ENCODE results near the gene SLC34A3. TPM values are rescaled to one million over a fixed set of nuclear protein-coding genes. Genes with fewer than 3 reads are reported as not detected.

The SLC34A3 gene
- total RNA-seq, 2 donors from 2014 or later, result 0.54 TPM; not detected in 1

- H3K9me3 ChIP-seq, result no peaks in the 10 kb centered on the region
- H3K27ac ChIP-seq, result no peak overlapping the region
- ATAC-seq (ENCODE audit: insufficient number of reproducible peaks, low FRiP score, low read depth), result no peak
- TF ChIP-seq CTCF (IDR thresholded peaks at IDR 0.05), result no peak
- peaks cover 12 to 29% of the 10 kb centered on the region in 2 donors for H3K4me1 ChIP-seq (ENCODE audit: control insufficient read depth in 1 of 2, low read depth in 2 of 2)
- no peak overlapping the region for H3K4me3 ChIP-seq
- no peak for DNase-seq (ENCODE audit: low spot score)
- peaks cover 38% of the 10 kb centered on the region for H3K36me3 ChIP-seq
- H3K27me3 ChIP-seq (replicated peaks; ENCODE audit: insufficient read depth), result no peaks in the 10 kb centered on the region
These were observed 34.9 kb downstream of the SLC34A3 start for GRCh38 chr9:137265496-137266161.

GRCh38 chr9:137266162-137266527 lies 35.4 kb downstream of the SLC34A3 start:
- DNase-seq (ENCODE audit: low spot score), result no peak
- no peak for TF ChIP-seq CTCF (IDR thresholded peaks at IDR 0.05)
- Histone ChIP-seq H3K27ac (no peak overlapping the region), H3K36me3 (peaks cover 41% of the 10 kb centered on the region), H3K4me3 (no peak overlapping the region), H3K4me1 (ENCODE audit: control insufficient read depth in 1 of 2, low read depth in 2 of 2) (peaks cover 14 to 34% of the 10 kb centered on the region in 2 donors), H3K27me3 (replicated peaks; ENCODE audit: insufficient read depth) (no peaks in the 10 kb centered on the region), H3K9me3 (no peaks in the 10 kb centered on the region)
- ATAC-seq (ENCODE audit: insufficient number of reproducible peaks, low FRiP score, low read depth), result no peak

GRCh38 chr9:137266585-137267453 lies 36.1 kb downstream of the SLC34A3 start:
- Histone ChIP-seq H3K27ac (no peak overlapping the region), H3K4me3 (no peak overlapping the region), H3K27me3 (replicated peaks; ENCODE audit: insufficient read depth) (no peaks in the 10 kb centered on the region), H3K9me3 (no peaks in the 10 kb centered on the region), H3K4me1 (ENCODE audit: control insufficient read depth in 1 of 2, low read depth in 2 of 2) (peaks cover 17 to 35% of the 10 kb centered on the region in 2 donors), H3K36me3 (peaks cover 44% of the 10 kb centered on the region)
- DNase-seq (ENCODE audit: low spot score), result no peak
- ATAC-seq (ENCODE audit: insufficient number of reproducible peaks, low FRiP score, low read depth), result no peak
- no peak for TF ChIP-seq CTCF (IDR thresholded peaks at IDR 0.05)

- H3K9me3 ChIP-seq, result no peaks in the 10 kb centered on the region
- DNase-seq (ENCODE audit: low spot score), result no peak
- peaks cover 17 to 35% of the 10 kb centered on the region in 2 donors for H3K4me1 ChIP-seq (ENCODE audit: control insufficient read depth in 1 of 2, low read depth in 2 of 2)
- H3K27me3 ChIP-seq (replicated peaks; ENCODE audit: insufficient read depth), result no peaks in the 10 kb centered on the region
- H3K4me3 ChIP-seq, result no peak overlapping the region
- peaks cover 55% of the 10 kb centered on the region for H3K36me3 ChIP-seq
- no peak for ATAC-seq (ENCODE audit: insufficient number of reproducible peaks, low FRiP score, low read depth)
- no peak for TF ChIP-seq CTCF (IDR thresholded peaks at IDR 0.05)
- peak overlapping the region in 1 of 2 donors; percentile 83 for H3K27ac ChIP-seq
These were observed 37.2 kb downstream of the SLC34A3 start for GRCh38 chr9:137267933-137268355.

GRCh38 chr9:137268538-137269201 lies 38.0 kb downstream of the SLC34A3 start:
- DNase-seq (ENCODE audit: low spot score), result no peak
- H3K36me3 ChIP-seq, result peaks cover 57% of the 10 kb centered on the region

More at GRCh38 chr9:137268538-137269201, 38.0 kb downstream of the SLC34A3 start:
- H3K9me3 ChIP-seq, result no peaks in the 10 kb centered on the region
- no peak for TF ChIP-seq CTCF (IDR thresholded peaks at IDR 0.05)
- peak overlapping the region; percentile 37 for H3K4me3 ChIP-seq
- H3K4me1 ChIP-seq (ENCODE audit: control insufficient read depth in 1 of 2, low read depth in 2 of 2), result peaks cover 17 to 35% of the 10 kb centered on the region in 2 donors
- no peak for ATAC-seq (ENCODE audit: insufficient number of reproducible peaks, low FRiP score, low read depth)
- H3K27ac ChIP-seq, result peak overlapping the region; percentile 21 to 83
- no peaks in the 10 kb centered on the region for H3K27me3 ChIP-seq (replicated peaks; ENCODE audit: insufficient read depth)

Data from thoracic aorta (tissue), 2 donors.